GM18498 (cell line): Measurements from ENCODE around the gene CASKIN1.

Experiments used
- ATAC-seq: cut with Tn5 transposase; IDR thresholded peaks from one replicate; pipeline ENCODE4 v1.9.1; 2021; ENCODE audit warnings: mild to moderate bottlenecking, moderate library complexity; ENCODE audit not compliant: unreplicated experiment

Gene CASKIN1

DNA sequence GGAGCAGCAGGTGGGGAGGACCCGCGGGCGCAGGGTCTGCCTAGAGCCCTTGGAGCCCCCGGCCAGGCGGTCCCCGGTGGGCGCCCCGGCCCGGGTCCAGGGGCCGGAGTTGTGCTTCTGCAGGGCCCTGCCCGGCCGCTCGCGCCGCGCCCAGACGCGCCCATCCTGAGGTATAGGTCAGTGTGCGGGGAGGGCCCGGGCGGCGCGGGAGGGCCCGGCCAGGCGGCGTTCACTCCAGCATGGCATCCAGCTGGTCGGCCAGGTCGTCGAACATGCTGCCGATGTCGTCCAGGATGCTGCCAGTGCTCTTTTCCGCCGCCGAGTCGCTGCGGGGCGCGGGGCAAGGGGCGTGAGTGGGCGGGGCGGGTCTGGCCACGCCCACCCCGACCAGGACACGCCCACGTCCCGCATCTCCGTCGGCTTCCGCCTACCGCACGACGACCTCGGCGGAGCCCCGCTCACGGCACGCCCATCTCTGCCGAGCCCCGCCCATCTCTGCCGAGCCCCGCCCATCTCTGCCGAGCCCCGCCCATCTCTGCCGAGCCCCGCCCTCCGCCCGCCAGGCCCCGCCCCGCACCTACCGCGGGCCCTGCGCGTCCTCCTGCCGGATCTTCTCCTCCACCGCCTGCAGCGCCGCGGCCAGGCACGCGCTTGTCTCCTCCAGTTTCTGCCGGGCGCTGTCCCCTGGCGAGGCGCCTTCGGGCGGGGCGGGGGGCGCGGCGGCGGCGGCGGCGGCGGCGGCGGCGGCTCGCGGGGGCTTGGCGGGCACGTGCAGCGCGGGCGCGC lies 17.9 kb downstream of the CASKIN1 start:
- no peak for ATAC-seq

DNA sequence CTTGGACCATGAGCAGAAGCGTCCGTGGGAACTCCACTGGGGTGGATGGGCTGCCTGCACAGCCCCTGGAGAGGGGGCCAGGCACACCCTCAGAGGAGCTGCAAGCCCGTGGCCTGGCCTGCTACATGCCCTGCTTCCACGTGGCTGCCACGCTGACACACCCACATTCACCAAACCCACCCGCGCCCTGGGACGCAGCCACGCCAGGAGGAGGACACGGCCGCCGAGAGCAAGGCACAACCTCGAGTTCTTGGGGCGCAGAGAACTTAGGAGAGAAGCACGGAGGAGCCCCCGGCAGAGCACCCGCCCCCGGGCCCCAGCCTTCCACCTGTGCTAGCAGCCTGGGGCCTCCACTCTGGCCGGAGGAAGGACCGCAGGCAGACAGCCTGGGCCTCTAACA lies 18.8 kb downstream of the CASKIN1 start:
- ATAC-seq: no peak

DNA sequence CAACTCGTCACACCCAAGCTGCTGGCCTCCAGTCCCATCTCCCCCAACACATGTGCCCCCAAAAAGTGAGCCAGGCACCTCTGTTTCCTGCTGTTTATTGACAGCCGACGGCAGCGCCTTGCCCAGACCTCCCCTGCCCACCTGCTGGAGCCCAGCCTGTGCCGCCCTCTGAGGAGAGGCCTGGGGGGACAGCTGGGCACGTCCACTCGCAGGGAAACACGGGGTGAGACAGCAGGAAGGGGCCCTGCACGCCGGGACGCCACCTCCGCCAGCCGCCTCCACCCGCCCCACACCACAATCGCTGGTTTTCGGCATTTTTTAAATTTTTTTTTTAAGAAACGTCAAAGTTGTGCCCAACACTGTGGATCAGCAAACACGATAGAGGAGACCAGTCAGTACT lies 19.3 kb downstream of the CASKIN1 start:
- ATAC-seq: no peak

DNA sequence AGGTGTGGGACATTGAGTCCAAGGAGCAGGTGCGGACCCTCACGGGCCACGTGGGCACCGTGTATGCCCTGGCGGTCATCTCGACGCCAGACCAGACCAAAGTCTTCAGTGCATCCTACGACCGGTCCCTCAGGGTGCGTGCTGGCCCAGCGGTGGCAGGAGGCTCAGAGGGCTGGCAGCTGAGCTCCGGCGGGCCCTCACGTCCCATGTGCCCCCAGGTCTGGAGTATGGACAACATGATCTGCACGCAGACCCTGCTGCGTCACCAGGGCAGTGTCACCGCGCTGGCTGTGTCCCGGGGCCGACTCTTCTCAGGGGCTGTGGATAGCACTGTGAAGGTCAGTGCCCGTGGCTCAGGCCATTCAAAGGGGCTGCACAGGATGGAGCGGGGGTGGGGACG lies 20.4 kb downstream of the CASKIN1 start:
- ATAC-seq: no peak

DNA sequence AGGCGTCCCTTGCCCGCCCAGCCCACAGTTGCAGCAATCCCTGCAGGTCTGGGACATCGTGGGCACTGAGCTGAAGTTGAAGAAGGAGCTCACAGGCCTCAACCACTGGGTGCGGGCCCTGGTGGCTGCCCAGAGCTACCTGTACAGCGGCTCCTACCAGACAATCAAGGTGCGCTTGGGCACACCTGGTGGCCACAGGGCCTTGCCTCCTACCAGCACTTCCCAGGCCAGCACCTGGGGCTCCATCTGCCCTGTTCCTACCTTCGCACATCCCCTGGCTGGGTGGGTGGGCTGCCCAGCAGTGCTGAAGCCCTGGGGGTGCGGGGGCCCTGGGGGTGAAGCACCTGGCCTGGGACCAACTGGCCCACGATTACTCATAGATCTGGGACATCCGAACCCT lies 21.0 kb downstream of the CASKIN1 start:
- ATAC-seq: no peak

DNA sequence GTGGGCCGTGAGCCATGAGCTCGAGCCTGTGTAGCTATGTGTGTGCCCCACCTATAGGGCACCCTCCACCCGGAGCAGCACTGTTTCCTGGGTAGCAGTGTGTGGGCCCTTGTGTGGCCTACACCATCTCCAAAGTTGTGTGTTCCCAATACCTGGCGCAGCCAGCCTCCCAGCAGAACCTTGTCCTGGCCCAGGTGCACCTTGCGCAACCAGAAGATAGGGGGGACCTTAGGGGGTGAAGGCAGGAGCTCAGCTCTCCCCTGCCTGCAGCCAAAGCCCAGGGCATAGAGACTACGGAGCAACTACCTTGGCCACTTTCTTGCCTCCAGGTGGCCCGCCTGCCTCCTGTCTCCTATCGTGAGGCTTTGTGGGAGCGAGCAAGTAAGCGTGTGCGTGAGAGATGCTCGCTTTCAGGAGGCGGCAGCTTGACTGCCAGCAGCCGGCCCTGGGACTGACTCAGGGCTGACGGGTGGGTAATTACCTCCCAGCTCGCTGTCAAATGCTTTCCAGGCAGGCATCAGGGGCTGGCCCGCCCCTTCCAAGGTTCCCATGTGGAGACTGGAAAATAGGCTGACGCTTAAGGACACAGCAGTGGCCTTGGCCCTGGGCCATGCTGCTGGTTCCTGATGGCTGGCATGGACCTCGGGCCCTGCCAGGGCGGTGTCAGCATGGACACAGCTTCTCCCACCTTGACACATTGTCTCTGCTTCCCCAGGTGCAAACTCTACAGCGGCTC lies 21.8 kb downstream of the CASKIN1 start:
- ATAC-seq: no peak

DNA sequence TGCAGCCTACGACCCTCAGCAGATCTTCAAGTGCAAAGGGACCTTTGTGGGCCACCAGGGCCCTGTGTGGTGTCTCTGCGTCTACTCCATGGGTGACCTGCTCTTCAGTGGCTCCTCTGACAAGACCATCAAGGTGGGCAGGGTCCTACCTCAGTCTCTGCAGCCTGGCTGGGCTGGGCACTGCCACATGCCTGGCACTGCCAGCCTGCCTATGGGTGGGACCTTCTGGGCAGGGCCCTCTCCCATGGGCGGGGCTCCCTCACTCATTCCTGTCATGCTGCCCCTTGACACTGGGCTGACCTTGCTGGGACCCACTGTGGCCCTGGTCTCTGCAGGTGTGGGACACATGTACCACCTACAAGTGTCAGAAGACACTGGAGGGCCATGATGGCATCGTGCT lies 22.5 kb downstream of the CASKIN1 start:
- no peak for ATAC-seq

DNA sequence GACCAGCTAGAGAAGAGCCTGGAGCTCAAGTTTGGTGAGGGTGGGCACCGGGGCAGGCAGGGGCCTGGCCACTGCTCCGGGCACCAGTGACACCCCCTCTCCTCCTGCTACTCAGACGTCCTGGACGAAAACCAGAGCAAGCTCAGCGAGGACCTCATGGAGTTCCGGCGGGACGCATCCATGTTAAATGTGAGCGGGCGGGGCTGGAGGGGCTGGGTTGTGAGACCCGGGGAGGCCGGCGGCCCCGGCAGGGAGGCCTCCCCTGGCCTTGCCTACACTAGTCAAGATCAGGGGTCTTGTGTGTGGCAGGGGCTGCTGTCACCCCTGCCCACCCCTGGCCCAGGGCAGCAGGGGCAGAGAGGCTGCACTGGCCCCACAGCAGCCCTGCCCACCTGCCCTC lies 23.0 kb downstream of the CASKIN1 start:
- ATAC-seq: no peak

DNA sequence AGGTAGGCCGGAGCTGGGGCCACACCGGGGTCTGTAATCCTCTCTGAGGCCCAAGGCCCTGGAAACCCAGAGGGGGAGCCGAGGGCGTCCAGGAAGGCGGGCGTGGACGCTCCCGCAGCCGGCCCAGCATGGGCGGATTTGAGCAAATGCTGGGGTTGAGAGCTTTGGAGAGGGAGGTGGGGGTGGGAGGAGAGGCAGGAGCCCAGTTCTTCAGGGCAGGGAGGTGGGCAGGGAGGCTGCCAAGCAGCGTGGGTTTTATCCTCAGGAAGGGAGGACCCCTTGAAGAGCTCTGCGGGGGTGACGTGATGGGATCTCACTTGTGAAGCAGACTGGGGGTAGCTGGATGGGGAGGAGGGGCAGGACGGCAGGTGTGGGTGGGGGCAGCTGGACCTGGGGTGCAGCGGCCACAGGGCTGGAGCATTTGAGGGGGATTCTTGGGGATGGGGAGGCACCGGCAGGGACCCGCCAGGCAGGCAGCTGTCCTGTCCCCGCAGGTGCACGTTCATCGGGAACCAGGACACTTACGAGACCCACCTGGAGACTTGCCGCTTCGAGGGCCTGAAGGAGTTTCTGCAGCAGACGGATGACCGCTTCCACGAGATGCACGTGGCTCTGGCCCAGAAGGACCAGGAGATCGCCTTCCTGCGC lies 23.6 kb downstream of the CASKIN1 start:
- no peak for ATAC-seq

DNA sequence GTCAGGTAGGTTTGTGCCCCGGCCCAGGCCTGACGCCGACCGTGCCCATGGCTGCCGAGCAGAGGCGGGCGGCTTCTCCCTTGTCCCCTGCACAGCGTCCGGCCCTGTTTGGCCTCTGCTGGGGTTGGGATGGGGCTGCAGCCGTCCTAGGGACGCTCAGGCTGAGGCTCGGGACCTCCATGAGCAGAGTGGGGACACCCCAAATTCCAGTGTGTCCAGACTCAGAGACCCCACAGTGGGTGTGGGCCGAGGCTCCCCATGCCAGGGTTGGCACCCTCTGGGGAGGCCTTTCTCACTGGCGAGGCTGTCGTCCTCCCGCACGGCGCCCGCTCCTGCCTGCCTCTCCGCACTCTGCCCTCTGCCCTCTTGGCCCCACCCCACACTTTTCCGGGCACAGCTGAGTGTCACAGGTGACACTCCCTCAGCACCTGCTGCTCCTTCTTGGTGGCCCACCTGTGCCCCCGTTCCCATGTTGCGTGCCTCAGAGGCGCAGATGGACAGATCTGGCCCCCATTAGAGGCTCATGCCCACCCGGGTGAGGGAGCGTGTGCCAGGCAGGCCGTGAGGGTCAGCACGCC lies 24.7 kb downstream of the CASKIN1 start:
- ATAC-seq: no peak

DNA sequence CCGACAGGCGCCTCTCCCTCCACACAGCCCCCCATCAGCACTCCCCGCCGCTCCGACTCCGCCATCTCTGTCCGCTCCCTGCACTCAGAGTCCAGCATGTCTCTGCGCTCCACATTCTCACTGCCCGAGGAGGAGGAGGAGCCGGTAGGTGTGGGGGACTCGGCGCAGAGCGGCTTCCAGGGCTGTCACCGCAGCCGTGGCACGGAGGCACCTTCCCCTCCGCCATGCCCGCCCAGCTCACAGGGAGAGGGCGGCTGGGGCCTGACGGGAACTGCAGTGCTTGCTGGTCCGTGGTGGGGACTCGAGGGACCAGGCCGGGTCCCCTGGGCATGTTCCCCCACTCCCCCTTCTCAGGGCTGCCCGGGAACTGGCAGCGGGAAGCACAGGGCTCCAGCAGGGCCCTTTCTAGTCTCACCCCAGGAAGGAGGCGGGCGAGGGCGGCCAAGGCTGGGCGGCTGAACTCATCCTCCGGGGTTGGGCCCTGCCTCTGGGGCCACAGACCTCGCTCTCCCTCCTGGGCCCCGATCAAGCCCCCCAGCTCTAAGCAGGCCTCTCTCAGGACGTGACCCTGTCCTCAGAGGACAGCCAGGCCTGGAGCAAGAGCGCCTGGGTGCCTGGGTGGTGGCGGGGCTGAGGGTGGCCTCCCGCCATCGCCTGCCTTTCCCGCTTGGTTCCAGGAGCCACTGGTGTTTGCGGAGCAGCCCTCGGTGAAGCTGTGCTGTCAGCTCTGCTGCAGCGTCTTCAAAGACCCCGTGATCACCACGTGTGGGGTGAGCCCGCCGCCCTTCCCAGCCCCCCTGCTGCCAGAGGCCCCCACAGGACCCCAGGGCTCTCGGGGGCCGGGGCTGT lies 25.6 kb downstream of the CASKIN1 start:
- no peak for ATAC-seq

DNA sequence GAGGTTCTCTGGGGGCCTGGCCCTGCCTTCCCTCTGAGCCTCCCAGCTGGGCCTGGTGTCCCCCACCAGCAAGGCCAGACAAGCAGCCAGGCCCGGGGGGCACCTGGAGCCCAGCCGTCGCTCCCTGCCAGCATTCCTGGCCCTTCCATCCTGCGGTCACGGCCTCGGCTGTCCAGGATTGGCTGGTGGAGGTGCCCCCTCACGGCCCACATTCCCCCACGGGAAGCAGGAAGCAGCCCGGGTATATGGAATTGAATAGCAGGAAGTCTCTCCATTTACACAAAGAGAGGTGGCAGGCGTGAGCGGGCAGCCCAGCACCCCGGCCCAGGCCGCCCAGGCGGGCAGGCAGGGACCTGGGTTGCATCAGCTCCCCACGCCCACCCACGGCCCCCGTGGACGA lies 26.3 kb downstream of the CASKIN1 start:
- no peak for ATAC-seq

DNA sequence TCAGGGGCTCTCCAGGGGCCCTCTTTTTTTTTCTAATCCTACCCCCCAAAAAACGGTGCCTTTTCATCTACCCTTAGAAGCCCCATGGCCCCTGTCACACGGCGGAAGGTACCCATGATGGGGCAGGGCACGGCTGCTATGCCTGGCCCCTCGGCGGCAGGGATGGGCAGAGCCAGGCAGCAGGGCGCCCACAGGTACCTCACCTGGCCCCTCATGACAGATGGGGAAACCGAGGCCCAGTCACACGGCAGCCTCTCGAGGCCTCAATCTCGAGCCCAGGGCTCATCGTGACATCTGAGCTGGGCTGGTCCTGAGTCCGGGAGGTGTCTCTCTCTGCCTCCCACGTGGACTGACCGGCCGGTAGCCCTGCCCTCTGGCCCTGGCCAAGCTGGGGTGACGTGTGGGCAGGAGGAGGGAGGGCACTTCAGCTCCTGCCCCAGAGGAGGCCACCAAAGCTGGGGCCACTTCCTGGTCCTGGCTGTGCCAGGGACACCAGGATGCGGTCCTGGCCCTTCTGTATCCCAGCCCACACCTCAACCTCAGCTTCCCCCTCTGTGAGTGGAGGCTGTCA lies 29.3 kb downstream of the CASKIN1 start:
- no peak for ATAC-seq

DNA sequence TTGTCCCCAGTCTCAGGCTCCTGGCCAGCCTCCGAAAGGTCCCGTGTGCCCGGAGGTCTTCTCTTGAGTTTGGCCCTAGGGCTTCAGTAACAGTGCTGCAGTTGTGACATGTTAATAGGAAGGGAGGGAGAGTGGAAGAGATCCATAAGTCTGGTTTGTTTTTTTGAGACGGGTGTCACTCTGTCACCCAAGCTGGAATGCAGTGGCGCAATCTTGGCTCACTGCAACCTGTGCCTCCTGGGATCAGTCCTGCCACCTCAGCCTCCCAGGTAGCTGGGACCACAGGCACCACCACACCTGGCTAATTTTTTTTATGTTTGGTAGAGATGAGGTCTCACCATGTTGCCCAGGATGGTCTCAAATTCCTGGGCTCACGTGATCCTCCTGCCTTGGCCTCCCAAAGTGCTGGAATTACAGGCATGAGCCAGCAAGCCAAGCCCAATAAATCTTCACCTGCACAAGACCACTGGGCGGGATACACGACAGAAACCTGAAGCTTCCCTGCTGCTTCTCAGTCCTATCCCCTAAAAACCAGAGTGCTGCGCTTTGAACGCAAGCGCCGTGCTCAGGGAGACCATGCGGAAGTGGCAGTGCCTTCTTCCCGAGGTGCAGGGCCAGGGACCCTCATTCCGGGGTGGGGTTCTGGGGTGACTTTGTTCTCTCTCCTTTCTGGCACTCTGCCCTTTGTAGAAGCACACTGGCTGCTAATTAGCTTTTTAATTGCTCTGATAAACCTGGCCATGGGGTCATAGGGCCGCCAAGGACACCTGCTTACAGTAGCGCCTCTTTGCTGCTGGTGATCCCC lies 29.9 kb downstream of the CASKIN1 start:
- ATAC-seq: no peak

DNA sequence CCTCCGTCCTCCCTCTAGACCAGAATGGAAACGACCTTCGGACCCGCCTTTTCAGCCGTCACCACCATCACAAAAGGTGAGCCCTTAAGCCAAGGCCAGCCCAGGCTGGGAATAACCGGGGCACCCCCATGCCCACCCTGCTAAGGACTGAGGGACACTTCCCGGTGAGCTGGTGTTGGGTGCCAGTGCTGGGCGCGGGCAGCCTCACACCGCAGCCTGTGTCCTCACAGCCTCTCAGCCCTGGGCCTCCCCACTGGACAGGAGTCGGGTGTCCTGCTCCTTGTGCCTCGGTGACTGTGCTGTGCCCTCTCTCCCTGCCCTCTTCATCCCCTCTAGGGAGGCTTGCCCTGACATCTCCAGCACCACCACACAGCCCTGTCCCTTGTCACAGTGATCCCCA lies 30.5 kb downstream of the CASKIN1 start:
- no peak for ATAC-seq

DNA sequence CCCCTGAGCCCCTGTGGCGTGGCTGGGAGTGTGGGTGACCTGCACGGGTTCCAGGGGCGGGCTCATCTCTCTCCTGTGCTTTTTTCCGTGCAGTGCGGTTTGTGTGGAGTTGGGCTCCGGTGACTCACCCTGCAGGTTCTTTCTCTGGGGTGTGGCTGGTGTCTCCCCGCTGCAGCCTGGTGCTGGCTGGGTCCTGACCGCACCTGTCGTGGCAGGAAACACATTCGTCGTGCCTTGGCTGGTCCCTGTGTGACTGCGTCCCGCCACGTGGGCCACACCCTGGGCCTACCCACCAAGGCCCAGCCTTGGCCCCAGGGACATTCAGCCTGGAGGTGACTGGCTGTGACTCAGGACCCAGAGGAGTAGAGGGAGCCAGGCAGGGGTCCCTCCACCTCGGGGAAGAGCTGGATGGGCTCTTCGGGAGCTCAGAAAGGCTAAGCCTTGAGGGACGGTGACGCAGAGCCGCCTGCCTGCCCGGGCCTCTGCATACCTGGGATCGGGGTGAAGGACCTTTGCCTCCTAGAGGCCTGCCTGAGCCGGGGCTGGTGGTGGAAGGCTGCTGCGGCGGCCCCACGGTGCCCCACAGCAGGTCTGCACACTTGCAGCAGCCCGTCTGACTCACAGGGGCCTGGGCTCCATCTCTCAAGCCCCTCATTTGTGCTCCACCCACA lies 33.1 kb downstream of the CASKIN1 start:
- ATAC-seq: no peak

DNA sequence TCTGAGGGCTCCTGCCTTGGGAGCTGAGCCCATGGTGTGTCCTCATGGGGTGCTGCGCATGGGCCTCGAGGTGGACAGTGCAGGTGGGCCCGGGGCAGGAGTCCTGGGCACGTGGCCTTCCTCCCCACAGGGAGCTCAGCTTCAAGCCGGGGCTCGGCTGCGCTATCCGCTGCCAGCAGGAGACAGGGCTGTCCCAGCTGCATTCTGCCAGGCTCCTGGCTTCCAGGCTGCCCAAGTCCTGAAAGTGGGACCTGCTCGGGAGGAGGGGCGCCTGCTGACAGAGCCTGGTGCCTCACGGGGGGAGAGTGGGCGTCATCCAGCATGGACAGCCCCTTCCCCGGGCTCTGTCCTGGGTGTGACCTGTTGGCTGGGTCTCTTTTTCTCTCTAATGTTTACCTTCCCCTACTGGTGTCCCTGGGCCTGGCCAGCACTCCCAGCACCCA lies 33.7 kb downstream of the CASKIN1 start:
- ATAC-seq: no peak

DNA sequence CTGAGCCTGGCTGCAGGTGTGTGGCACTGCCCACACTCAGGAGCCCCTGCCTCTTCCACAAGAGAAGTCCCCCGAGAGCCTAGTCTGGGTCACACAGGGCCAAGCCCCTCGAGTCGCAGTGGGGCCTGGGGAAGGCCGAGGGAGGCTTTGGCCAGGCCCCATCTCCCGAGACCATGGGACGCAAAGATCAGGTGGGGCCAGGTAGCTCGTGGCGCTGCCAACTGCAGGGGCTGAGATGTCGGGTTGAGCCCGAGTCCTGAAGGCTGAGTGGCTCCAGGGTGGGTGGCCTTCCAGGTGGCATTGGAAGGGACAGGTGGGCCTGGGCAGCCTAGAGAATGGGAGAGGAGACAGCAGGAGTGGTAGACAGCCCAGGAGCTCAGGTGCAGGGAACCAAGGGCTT lies 34.5 kb downstream of the CASKIN1 start:
- ATAC-seq: no peak
